Vagina (tissue), 2 donors: ENCODE data around the gene RAMP1.

Source experiments
- POLR2A ChIP-seq, 2 donors: fragments of 450-650 bp; IDR thresholded peaks; one replicate each; pipeline ENCODE4 v1.6.1; 2017; ENCODE audit warnings: antibody characterized with exemption in 2 of 2, mild to moderate bottlenecking in 2 of 2, moderate library complexity in 2 of 2
- POLR2AphosphoS5 ChIP-seq, 2 donors: sonication (generic); formaldehyde crosslinking; IDR thresholded peaks; one replicate each; pipeline ENCODE4 v1.9.0; 2017; ENCODE audit warnings: antibody characterized with exemption in 2 of 2, mild to moderate bottlenecking in 2 of 2, low read depth in 1 of 2; ENCODE audit not compliant: insufficient read depth in 1 of 2
- TF ChIP-seq, protein P1 (sequence below), 3 experiments: fragments of 450-650 bp in 2 of 3; fragments of 200-600 bp in 1 of 3; sonication (generic) in 1 of 3; IDR thresholded peaks; one replicate each; pipeline ENCODE4 v1.5.1; 2017 to 2019; ENCODE audit warnings: antibody characterized with exemption in 3 of 3, mild to moderate bottlenecking in 2 of 3, moderate library complexity in 2 of 3

- TF ChIP-seq, protein P1, sequence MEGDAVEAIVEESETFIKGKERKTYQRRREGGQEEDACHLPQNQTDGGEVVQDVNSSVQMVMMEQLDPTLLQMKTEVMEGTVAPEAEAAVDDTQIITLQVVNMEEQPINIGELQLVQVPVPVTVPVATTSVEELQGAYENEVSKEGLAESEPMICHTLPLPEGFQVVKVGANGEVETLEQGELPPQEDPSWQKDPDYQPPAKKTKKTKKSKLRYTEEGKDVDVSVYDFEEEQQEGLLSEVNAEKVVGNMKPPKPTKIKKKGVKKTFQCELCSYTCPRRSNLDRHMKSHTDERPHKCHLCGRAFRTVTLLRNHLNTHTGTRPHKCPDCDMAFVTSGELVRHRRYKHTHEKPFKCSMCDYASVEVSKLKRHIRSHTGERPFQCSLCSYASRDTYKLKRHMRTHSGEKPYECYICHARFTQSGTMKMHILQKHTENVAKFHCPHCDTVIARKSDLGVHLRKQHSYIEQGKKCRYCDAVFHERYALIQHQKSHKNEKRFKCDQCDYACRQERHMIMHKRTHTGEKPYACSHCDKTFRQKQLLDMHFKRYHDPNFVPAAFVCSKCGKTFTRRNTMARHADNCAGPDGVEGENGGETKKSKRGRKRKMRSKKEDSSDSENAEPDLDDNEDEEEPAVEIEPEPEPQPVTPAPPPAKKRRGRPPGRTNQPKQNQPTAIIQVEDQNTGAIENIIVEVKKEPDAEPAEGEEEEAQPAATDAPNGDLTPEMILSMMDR (IDR thresholded peaks at IDR 0.05): no peak
- TF ChIP-seq POLR2A (IDR thresholded peaks at IDR 0.05): no peak
- TF ChIP-seq POLR2AphosphoS5 (IDR thresholded peaks at IDR 0.05; ENCODE audit: insufficient read depth in 1 of 2, low read depth in 1 of 2): no peak
Observed at GRCh38 chr2:237955640-237956401, 96.4 kb downstream of the RAMP1 start.
